Neural cell (in vitro differentiated cells): ENCODE results near the gene SRC.

Experiments used
- EP300 ChIP-seq: fragments of 450-650 bp; conservative IDR thresholded peaks from 2 replicates; pipeline ENCODE4 v1.6.1; 2014; ENCODE audit warnings: antibody characterized with exemption, mild to moderate bottlenecking, moderate library complexity; ENCODE audit not compliant: poor library complexity, severe bottlenecking
- EZH2 ChIP-seq: fragments of 200-600, 300-800 bp; shearing (Covaris generic), sonication (generic); IDR thresholded peaks from 2 replicates; pipeline ENCODE4 v1.6.1; 2014; ENCODE audit warnings: antibody characterized with exemption, low read length, borderline replicate concordance, mild to moderate bottlenecking; ENCODE audit not compliant: insufficient read depth, poor library complexity, severe bottlenecking
- POLR2AphosphoS5 ChIP-seq: IDR thresholded peaks from 2 replicates; pipeline ENCODE4 v1.6.1; 2012
- RAD21 ChIP-seq: fragments of 450-650 bp; conservative IDR thresholded peaks from 2 replicates; pipeline ENCODE4 v1.6.1; 2014; ENCODE audit warnings: antibody characterized with exemption, mild to moderate bottlenecking, moderate library complexity
- REST ChIP-seq: IDR thresholded peaks from 2 replicates; pipeline ENCODE4 v1.6.1; 2012; ENCODE audit warnings: borderline replicate concordance
- SMC3 ChIP-seq: fragments of 450-650 bp; conservative IDR thresholded peaks from 2 replicates; pipeline ENCODE4 v1.6.1; 2014; ENCODE audit warnings: antibody characterized with exemption, mild to moderate bottlenecking, moderate library complexity; ENCODE audit not compliant: poor library complexity
- TAF1 ChIP-seq: IDR thresholded peaks from 2 replicates; pipeline ENCODE4 v1.6.1; 2012; ENCODE audit warnings: low read depth
- TF ChIP-seq, protein P1 (sequence below): fragments of 450-650 bp; IDR thresholded peaks from 2 replicates; pipeline ENCODE4 v1.5.1; 2014; ENCODE audit warnings: antibody characterized with exemption, mild to moderate bottlenecking, moderate library complexity; ENCODE audit not compliant: poor library complexity, severe bottlenecking

- TF ChIP-seq, protein P1, sequence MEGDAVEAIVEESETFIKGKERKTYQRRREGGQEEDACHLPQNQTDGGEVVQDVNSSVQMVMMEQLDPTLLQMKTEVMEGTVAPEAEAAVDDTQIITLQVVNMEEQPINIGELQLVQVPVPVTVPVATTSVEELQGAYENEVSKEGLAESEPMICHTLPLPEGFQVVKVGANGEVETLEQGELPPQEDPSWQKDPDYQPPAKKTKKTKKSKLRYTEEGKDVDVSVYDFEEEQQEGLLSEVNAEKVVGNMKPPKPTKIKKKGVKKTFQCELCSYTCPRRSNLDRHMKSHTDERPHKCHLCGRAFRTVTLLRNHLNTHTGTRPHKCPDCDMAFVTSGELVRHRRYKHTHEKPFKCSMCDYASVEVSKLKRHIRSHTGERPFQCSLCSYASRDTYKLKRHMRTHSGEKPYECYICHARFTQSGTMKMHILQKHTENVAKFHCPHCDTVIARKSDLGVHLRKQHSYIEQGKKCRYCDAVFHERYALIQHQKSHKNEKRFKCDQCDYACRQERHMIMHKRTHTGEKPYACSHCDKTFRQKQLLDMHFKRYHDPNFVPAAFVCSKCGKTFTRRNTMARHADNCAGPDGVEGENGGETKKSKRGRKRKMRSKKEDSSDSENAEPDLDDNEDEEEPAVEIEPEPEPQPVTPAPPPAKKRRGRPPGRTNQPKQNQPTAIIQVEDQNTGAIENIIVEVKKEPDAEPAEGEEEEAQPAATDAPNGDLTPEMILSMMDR, result no peak
- TF ChIP-seq POLR2AphosphoS5 (no peak), TAF1 (no peak), EP300 (no peak), REST (no peak), RAD21 (no peak), EZH2 (no peak), SMC3 (no peak)
Measured at GRCh38 chr20:37453288-37453687, 107.3 kb downstream of the SRC start.
